ENCODE data around the gene IFTAP.

- TF ChIP-seq CTCF (IDR thresholded peaks at IDR 0.05) (no peak), POLR2A (IDR thresholded peaks at IDR 0.05) (no peak)
Measured at GRCh38 chr11:36700246-36700645, 105.9 kb downstream of the IFTAP start.
